ENCODE results near the gene OR4D10.

The OR4D10 gene

DNA sequence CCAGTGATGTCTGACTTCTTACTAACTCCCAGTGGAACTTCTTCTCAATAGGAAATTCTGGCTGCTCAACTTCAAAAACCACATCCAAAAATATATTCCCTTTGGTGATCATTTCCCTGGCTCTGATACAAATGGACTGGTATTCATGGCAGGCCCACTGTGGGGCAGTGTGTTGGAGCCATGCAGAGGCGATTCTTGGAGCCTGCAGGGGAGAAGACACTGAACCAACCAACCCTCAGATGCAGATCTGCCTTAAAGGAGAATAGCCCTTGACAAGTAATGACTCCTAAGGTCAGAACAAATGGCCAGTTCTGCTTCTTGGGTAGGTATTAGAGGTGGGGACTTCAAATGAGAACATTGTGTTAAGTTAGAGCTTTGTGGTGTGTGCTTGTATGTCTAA is 50.4 kb downstream of the OR4D10 start:
- no peak for DNase-seq (ENCODE audit: low read depth in 2 of 2)

- no peak for DNase-seq (ENCODE audit: low read depth in 2 of 2)
Measured at GRCh38 chr11:59528711-59529110, 55.6 kb downstream of the OR4D10 start.

All from stimulated activated CD4-positive, alpha-beta T cell treated with anti-CD3 and anti-CD28 coated beads, Interleukin-12 subunit alpha, Interleukin-12 subunit beta, amount 100 ng/mL, for 24 hours (primary cell).